Ishikawa (cell line): Measurements from ENCODE around the gene RMDN2.

Experiments used
- CEBPB ChIP-seq: IDR thresholded peaks from 2 replicates; pipeline ENCODE4 v1.6.1; 2012
- EP300 ChIP-seq: IDR thresholded peaks from 2 replicates; pipeline ENCODE4 v1.6.1; 2012; ENCODE audit warnings: borderline replicate concordance
- MAX ChIP-seq: IDR thresholded peaks from 2 replicates; pipeline ENCODE4 v1.6.1; 2012
- NFIC ChIP-seq: IDR thresholded peaks from 2 replicates; pipeline ENCODE4 v1.6.1; 2012
- RAD21 ChIP-seq: IDR thresholded peaks from 2 replicates; pipeline ENCODE4 v1.6.1; 2012; ENCODE audit warnings: low read depth
- REST ChIP-seq: IDR thresholded peaks from 2 replicates; pipeline ENCODE4 v1.6.1; 2012; ENCODE audit warnings: low read depth, mild to moderate bottlenecking
- TCF12 ChIP-seq: IDR thresholded peaks from 2 replicates; pipeline ENCODE4 v1.6.1; 2012; ENCODE audit warnings: low read depth
- USF1 ChIP-seq: IDR thresholded peaks from 2 replicates; pipeline ENCODE4 v1.6.1; 2012

GRCh38 chr2:38045811-38046210, 120.7 kb downstream of the RMDN2 start:
- TF ChIP-seq EP300: no peak
- TF ChIP-seq NFIC: no peak
- no peak for TF ChIP-seq REST
- TF ChIP-seq CEBPB: no peak
- no peak for TF ChIP-seq TCF12
- TF ChIP-seq USF1: no peak
- no peak for TF ChIP-seq MAX
- TF ChIP-seq RAD21: no peak
